GM12874 (cell line): ENCODE data around the gene GABRR1.

ENCODE experiments used
- TF ChIP-seq, protein P1 (sequence below): IDR thresholded peaks from 2 replicates; pipeline ENCODE4 v1.5.1; 2011; ENCODE audit warnings: low read depth, mild to moderate bottlenecking, control low read depth, low read length, moderate library complexity; ENCODE audit not compliant: insufficient read depth

Gene GABRR1

DNA sequence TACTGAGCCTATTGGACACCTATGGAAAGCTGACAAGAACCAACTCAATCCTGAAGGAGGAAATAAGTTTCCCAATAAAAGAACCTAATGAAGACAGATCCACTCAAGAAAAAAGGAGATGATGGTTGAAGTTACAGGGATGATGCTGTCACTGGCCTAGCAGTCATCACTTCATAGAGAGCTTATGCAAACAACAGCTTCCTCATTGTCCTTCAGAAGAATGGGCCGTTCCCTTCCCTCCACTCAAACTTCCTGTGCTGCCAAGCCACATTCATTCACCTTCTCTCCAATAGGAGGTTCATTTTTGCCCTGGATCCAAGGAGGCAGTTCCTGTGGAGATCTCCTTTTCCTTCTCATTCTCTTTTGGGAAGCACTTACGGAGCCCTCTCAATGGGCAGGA is 85.1 kb downstream of the GABRR1 start:
- TF ChIP-seq, protein P1, sequence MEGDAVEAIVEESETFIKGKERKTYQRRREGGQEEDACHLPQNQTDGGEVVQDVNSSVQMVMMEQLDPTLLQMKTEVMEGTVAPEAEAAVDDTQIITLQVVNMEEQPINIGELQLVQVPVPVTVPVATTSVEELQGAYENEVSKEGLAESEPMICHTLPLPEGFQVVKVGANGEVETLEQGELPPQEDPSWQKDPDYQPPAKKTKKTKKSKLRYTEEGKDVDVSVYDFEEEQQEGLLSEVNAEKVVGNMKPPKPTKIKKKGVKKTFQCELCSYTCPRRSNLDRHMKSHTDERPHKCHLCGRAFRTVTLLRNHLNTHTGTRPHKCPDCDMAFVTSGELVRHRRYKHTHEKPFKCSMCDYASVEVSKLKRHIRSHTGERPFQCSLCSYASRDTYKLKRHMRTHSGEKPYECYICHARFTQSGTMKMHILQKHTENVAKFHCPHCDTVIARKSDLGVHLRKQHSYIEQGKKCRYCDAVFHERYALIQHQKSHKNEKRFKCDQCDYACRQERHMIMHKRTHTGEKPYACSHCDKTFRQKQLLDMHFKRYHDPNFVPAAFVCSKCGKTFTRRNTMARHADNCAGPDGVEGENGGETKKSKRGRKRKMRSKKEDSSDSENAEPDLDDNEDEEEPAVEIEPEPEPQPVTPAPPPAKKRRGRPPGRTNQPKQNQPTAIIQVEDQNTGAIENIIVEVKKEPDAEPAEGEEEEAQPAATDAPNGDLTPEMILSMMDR: no peak

DNA sequence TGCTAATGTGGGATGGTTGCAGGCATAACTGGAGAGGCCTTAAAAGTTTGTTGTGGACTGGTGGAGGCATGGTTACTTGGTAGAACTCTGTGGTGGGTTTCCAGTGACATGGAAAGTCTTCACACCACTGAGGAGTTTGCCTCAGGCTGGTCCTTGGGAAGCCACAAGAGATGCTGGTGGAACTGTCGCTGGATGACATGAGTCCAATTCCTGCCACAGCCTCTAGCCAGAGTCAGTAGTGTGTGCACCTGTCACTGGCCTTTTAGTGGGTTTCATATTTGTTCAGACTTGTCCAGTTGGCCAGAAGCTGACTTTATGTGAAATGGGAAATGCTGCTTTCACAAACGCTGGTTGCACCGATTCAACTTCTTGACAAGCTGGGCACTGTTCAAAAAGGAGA is 85.6 kb downstream of the GABRR1 start:
- TF ChIP-seq, protein P1: no peak
